HG02571 (cell line): ENCODE measurements around the gene SH3BP4.

ENCODE experiments used
- ATAC-seq: cut with Tn5 transposase; IDR thresholded peaks from one replicate; pipeline ENCODE4 v1.9.1; 2021; ENCODE audit warnings: mild to moderate bottlenecking, moderate library complexity; ENCODE audit not compliant: unreplicated experiment

Gene SH3BP4

DNA sequence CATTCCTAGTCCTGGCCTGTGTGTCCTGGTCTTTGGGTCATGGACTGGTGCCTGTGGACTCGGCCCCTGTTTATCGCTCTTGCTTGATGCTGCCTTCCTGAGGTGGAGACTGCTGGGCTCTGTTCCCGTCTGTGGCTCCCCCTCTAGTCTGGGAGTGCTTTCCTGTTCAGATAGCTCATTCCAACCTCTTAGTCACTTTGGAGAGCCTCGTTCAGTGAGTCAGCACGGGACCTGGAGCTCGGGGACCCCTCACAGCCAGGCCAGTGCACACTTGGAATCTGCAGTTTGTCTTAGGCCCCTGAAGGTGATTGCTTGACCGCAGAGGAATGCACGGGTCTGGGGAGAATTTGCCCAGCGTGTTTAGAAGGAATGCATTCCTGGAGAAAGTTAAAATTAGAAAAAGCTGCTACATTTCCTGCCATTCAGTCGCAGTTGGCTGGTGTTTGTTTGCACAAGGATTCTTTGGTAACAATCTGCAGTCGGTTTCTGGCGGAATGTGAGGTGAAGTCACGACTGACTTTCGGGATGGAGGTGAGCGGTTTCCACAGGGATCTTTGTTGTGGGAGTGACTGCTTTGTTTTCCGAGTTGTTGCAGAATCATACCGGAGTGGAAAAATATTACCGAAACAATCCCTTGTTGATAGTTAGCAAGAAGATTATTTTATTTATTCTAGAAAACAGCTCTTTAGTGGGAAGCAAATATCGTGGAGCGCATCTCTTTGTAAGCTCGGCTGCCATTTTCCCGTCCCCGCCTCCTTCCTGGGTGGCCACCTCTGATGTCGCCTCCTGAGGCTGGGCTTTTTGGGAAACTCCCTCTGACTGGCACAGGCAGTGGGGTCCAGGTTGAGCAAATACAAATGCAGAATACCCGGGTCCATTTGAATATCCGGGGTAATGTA is 29.6 kb downstream of the SH3BP4 start:
- ATAC-seq: no peak

- no peak for ATAC-seq
Measured at GRCh38 chr2:234982096-234982834, 30.4 kb downstream of the SH3BP4 start.

DNA sequence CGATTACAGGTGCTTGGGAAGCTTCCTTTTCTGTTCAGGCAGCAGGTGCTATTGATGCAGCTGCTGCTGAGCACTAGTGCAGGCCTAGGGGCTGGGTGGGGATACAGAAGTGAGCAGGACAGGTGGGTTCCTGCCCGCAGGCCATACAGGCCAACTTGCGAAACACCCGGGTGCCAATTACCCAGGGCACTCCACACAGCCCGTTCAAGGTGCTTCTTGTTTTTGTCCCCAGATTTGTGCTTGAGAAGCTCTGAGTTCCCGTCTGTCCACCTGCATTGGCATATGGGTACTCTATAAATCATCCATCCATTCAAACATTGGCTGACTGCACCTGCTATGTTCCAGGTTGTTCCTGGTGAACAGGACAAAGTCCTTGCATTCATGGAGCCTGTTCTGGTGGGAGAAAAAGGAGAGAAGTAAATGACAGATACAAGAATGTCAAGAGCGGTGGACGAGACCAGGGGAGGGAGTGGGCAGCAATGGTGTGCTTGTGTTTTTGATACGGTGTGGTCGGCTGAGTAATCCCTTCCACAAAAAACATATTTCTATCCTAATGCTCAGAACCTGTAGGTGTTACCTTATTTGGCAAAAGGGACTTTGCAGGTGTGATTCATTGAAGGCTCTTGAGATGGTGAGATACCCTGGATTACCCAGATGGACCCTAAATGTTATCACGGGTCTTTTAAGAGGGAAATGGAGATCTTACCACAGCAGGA is 31.4 kb downstream of the SH3BP4 start:
- ATAC-seq: no peak

- no peak for ATAC-seq
Measured at GRCh38 chr2:234985608-234986245, 33.9 kb downstream of the SH3BP4 start.

DNA sequence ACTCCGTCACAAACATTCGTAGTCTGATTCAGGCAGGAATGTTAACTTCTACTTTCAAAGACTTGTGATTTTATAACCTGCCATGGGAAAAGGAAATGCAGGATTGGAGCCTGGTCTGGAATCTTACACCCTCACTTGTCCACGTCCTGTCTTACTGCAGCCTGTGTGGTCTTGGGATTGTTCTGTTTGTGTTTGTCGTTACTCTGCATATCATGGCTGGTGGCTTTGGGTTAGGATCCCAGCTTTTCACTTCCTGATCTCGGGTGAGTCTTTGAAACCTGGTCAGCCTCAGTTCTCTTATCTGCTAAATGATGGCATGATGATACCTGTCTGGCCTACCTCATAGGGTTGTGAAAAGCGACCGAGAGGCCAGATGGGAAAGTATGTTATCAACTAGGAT is 34.6 kb downstream of the SH3BP4 start:
- ATAC-seq: no peak

GRCh38 chr2:234986876-234987720 is 35.3 kb downstream of the SH3BP4 start:
- no peak for ATAC-seq

GRCh38 chr2:234987754-234988153 is 35.9 kb downstream of the SH3BP4 start:
- no peak for ATAC-seq

- ATAC-seq: no peak
Measured at GRCh38 chr2:234988491-234988890, 36.7 kb downstream of the SH3BP4 start.

DNA sequence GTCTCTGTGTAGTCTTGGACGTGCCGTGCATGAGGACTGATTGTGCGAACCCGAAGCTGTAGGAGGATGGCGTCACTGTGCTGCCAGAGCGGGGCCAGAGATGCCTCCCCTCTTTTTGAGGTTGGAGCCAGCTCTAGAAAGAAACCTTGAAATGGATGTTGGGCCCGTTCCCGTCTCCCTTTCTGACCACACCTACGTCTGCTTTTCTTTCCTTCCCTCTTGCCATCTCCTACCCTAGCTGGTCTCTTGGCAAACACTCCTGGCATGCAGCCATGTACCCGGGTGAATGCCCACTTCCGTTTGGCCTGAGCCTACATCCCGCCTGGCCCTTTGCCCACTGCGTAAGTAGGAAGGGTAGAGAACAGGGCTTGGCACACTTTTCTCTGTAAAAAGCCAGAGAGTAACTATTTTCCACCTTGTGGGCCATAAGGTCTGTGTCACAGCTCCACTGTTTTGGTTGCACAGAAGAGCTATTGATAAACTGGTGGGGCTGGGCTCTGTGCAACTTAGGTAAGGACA is 37.4 kb downstream of the SH3BP4 start:
- no peak for ATAC-seq

- no peak for ATAC-seq
Measured at GRCh38 chr2:234990300-234990699, 38.5 kb downstream of the SH3BP4 start.

DNA sequence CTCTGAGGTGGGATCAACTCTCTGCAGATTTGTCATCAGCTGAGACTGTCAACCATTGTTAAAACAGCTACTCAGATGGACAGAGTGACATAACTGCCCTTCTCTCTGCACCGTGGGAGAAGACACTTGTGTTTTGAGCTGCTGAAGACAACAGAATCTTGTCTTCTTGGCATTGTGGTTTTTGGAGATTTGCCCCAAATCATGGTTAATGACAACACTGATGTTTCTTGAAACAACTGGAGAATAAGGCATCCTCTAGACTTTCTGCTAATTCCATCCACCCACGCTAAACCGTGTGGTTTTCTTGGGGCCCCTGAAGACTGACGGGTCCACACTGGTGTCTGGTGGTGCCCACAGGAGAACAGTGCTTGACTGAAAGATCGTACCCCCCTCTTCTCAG is 39.5 kb downstream of the SH3BP4 start:
- no peak for ATAC-seq

GRCh38 chr2:234991793-234992192 is 40.0 kb downstream of the SH3BP4 start:
- no peak for ATAC-seq

DNA sequence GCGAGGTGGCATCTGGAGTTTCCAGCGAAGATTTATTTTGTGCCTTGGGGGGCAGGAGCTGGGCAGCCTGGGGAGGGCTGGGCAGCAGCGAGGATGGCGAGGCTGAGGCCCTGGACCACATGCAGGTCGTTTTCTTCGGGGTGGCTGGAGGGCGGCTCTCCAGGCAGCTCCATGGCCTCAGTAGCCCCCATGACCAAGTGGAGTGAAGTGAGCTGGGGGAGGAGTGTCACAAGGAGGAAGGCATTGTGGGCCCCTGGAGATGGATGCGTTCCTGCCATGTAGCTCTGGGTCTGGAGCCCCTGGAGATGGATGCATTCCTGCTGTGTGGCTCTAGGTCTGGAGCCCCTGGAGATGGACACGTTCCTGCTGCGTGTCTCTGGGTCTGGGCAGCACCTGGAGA is 40.4 kb downstream of the SH3BP4 start:
- ATAC-seq: no peak

DNA sequence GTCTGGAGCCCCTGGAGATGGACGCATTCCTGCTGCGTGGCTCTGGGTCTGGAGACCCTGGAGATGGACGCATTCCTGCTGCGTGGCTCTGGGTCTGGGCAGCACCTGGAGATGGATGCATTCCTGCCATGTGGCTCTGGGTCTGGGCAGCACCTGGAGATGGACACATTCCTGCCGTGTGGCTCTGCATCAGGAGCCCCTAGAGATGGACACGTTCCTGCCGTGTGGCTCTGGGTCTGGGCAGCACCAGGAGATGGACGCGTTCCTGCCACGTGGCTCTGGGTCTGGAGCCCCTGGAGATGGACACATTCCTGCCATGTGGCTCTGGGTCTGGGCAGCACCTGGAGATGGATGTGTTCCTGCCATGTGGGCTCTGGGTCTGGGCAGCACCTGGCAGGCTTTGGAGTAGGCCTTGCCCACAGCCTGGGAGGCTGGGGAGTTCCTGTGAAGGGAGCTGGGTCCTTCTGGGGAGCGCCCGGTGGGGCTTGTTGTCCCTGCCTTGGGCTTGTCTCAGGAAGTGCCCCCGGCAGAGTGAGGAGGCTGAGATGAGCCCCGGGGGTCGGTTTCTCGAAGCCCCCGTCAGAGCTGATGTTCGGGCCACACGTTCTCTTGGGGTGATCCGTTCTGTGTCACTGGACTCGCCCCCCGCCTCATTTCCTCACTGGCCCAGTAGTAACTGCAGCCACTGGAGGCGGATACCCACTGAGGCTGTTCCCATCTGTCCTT is 41.0 kb downstream of the SH3BP4 start:
- ATAC-seq: no peak

DNA sequence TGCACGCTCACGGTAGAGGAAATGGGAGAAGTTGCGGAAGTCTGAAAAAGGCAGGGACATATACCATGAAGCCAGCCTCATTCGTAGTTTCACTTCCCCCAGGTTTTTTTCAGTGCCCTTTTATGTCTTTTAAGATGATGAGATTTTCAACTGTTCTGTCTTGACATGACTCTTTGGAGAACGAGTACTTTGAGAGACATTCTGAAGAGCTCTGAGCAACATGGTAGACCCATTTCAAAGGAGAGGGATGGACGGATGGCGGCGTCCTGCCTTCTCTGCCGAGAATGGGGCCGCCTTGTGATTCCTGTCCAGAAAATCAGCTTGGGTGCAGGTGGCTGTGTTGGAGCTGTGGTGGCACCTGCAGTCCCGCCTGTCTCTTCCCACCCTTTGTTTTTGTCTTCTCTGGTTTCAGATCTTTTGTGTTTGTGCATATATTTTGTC is 41.7 kb downstream of the SH3BP4 start:
- ATAC-seq: no peak

DNA sequence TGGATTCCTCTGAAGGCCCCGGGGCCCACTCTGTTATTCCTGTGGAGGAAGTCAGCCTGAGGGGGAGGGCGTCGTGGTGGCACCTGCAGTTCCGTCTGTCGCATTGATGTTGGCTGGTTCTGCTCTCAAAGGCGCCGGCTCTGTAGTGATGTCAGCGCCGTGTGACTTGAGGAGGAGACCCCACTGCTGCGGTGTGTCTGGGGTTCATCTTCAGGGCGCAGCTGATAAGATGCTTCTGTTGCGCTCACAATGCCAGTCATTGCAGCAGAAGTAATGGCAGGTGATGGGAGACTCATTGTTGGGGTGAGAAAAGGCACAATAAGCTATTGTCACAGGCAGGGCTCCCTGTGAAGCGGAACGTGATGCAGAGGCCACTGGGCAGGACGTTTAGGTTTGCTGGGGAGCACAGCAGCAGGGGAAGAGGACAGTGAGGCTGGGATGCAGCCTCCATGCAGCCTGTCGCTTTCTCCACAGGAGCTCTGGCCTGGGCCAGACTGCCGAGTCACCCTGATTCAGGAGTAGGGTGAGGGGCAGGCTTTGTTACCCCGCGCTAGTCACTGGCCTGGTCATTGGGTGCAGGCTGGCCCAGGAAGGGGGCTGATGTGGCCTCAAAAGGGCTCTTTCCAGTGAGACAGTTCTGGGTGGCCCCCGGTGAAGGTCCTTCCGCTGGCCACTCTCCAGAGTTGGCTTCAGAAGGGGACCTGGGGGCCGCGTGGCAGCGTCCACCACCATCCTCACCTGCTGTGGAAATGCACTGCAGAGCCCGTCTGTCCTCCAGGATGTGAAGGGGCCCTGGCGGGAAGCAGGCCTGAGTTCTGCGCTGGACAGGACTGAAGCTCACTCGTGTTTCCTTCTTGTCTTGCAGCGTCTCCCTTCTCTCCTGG is 42.9 kb downstream of the SH3BP4 start:
- ATAC-seq: no peak

DNA sequence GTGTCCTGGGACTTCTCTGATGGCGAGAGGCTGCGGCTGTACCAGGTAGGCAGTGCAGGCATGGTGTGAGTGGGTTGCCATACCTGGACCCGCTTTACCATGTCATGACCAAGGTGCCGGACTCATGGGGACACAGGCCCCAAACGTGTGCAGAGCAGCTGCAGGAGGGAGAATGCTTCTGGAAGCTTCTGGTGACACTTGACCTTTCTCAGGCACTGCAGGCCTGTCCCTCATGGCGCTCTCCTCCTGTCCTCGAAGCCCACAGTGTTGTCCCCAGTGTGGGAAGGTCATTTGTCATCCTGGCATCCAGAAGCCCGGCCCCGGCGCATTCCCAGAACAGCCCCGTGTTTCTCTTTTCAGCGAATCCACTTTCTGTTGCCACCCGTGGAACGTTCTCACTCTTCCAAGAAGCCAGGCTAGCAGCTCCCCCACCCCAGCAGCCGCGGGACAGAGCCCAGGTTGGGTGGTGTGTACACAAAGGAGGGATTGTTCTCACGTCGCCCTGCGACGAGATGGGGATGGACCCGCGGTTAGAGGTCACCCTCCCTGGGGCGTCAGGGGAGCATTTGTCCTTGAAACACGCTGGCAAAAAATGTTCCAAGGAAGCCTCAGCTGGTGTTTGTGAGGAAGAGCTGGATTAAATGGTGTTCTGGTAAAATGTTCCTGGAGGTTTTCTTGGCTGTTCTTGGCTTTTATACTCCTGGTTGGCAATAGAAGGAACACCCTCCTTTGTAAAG is 43.7 kb downstream of the SH3BP4 start:
- no peak for ATAC-seq
